HCT116 (cell line): ENCODE measurements around the gene RABL6. TPM values are rescaled to one million over a fixed set of nuclear protein-coding genes. Genes with fewer than 3 reads are reported as not detected.
"Not testable (repeated sequence)": the region's sequence is repeated elsewhere in the genome, so short reads cannot be mapped to it uniquely, and the experiment has no call there.

Source experiments
- ATAC-seq: fragments of 200-7000 bp; cut with Tn5 transposase; 2 replicates; pipeline ENCODE4 v1.9.1; 2020; ENCODE audit warnings: mild to moderate bottlenecking, moderate library complexity
- BruUV-seq: library from RNA; stranded (reverse); fragments of 400-500 nt; replicated peaks from 2 replicates; lab custom pipeline; 2021; lab: Mats Ljungman, UMichigan
- CTCF ChIA-PET: fragments of 300-600 bp; sonication (Branson Sonifier 250); formaldehyde crosslinking; loops from one replicate; lab custom pipeline; 2021; ENCODE audit warnings: antibody characterized with exemption; lab: Charles Lee
- POLR2A ChIA-PET: fragments of 300-600, 350-600 bp; sonication (Branson Sonifier 250); formaldehyde crosslinking; loops from one replicate; lab custom pipeline; 2021; ENCODE audit warnings: antibody characterized with exemption; lab: Charles Lee
- RAD21 ChIA-PET, 2 experiments: fragments of 300-600 bp; sonication (Branson Sonifier 250); formaldehyde crosslinking; loops; one replicate each; lab custom pipeline; 2023; ENCODE audit warnings: low total read pairs in 2 of 2; ENCODE audit not compliant: uncharacterized antibody in 2 of 2, unreplicated experiment in 2 of 2, low non-redundant PET in 1 of 2; lab: Charles Lee
- DNase-seq: peaks from one replicate; pipeline ENCODE4 v3.0.0-alpha.2; 2010; ENCODE audit warnings: low read depth, low spot score
- H2AFZ ChIP-seq: fragments of 200-600 bp; shearing (Covaris generic), sonication (generic); 2 replicates; pipeline ENCODE4 v1.6.1; 2017; ENCODE audit warnings: low read depth, mixed run types, mixed read lengths, antibody characterized with exemption, low read length; ENCODE audit not compliant: poor library complexity, severe bottlenecking
- H3K27ac ChIP-seq: 2 replicates; pipeline ENCODE4 v1.5.1; 2012; ENCODE audit warnings: low read depth, low read length
- H3K27me3 ChIP-seq: fragments of 200-600 bp; sonication (generic); 2 replicates; pipeline ENCODE4 v1.6.1; 2016; ENCODE audit warnings: mixed run types, low read length, mixed read lengths; ENCODE audit not compliant: insufficient read depth
- H3K36me3 ChIP-seq, 2 experiments: fragments of 200-500 bp in 1 of 2; fragments of 200-600 bp in 1 of 2; sonication (Bioruptor generic) in 1 of 2; sonication (generic) in 1 of 2; 2 replicates each; pipeline versions ENCODE4 v1.5.1 to v1.6.1; 2014 to 2016; ENCODE audit warnings: low read length in 2 of 2, inconsistent platforms in 1 of 2, mixed read lengths in 1 of 2, mixed run types in 1 of 2; ENCODE audit not compliant: insufficient read depth in 2 of 2, control insufficient read depth in 1 of 2
- H3K4me1 ChIP-seq, 2 experiments: fragments of 200-600 bp in 1 of 2; sonication (generic) in 1 of 2; 2 replicates each; pipeline versions ENCODE4 v1.5.1 to v1.6.1; 2012 to 2017; ENCODE audit warnings: low read length in 2 of 2, inconsistent platforms in 1 of 2, mild to moderate bottlenecking in 1 of 2, mixed read lengths in 1 of 2, mixed run types in 1 of 2, moderate library complexity in 1 of 2; ENCODE audit not compliant: insufficient read depth in 2 of 2, control insufficient read depth in 1 of 2
- H3K4me2 ChIP-seq: fragments of 200-600 bp; sonication (generic); 2 replicates; pipeline ENCODE4 v1.6.1; 2017; ENCODE audit warnings: mixed run types, low read length, mixed read lengths
- H3K4me3 ChIP-seq, 2 experiments: fragments of 200-600 bp in 1 of 2; sonication (generic) in 1 of 2; replicated peaks in 1 of 2; 2 replicates each; pipeline ENCODE4 v1.5.1; 2011 to 2016; ENCODE audit warnings: low read length in 2 of 2, control low read depth in 1 of 2, low read depth in 1 of 2, mild to moderate bottlenecking in 1 of 2, mixed read lengths in 1 of 2, mixed run types in 1 of 2
- H3K79me2 ChIP-seq: fragments of 200-600 bp; sonication (generic); 2 replicates; pipeline ENCODE4 v1.6.1; 2017; ENCODE audit warnings: mild to moderate bottlenecking, mixed run types, low read length, moderate library complexity, mixed read lengths; ENCODE audit not compliant: insufficient read depth
- H3K9ac ChIP-seq: fragments of 200-600 bp; sonication (generic); 2 replicates; pipeline ENCODE4 v1.6.1; 2016; ENCODE audit warnings: low read length, mixed read lengths
- H3K9me2 ChIP-seq: fragments of 200-600 bp; sonication (generic), shearing (Covaris generic); 2 replicates; pipeline ENCODE4 v1.6.1; 2017; ENCODE audit warnings: mixed run types, mild to moderate bottlenecking, moderate library complexity; ENCODE audit not compliant: insufficient read depth
- H3K9me3 ChIP-seq, 2 experiments: fragments of 200-500 bp in 1 of 2; fragments of 200-600 bp in 1 of 2; sonication (Bioruptor generic) in 1 of 2; sonication (generic) in 1 of 2; 2 replicates each; pipeline ENCODE4 v1.6.1; 2014 to 2017; ENCODE audit warnings: low read length in 2 of 2, mixed read lengths in 2 of 2, inconsistent platforms in 1 of 2, low read depth in 1 of 2, mild to moderate bottlenecking in 1 of 2, mixed run types in 1 of 2, moderate library complexity in 1 of 2; ENCODE audit not compliant: control insufficient read depth in 1 of 2, insufficient read depth in 1 of 2
- H4K20me1 ChIP-seq: fragments of 200-600 bp; sonication (generic), shearing (Covaris generic); 2 replicates; pipeline ENCODE4 v1.6.1; 2017; ENCODE audit warnings: mixed run types, mild to moderate bottlenecking, moderate library complexity; ENCODE audit not compliant: insufficient read depth
- ATF3 ChIP-seq: IDR thresholded peaks from 2 replicates; pipeline ENCODE4 v1.6.1; 2012
- EGR1 ChIP-seq: IDR thresholded peaks from 2 replicates; pipeline ENCODE4 v1.6.1; 2012; ENCODE audit warnings: low read depth
- ELF1 ChIP-seq: IDR thresholded peaks from 2 replicates; pipeline ENCODE4 v1.6.1; 2012; ENCODE audit warnings: low read depth, borderline replicate concordance
- YY1 ChIP-seq: IDR thresholded peaks from 2 replicates; pipeline ENCODE4 v1.6.1; 2011; ENCODE audit warnings: low read length, low read depth, moderate library complexity, mild to moderate bottlenecking; ENCODE audit not compliant: insufficient replicate concordance; ENCODE audit errors: extremely low read depth
- ZBTB33 ChIP-seq: IDR thresholded peaks from 2 replicates; pipeline ENCODE4 v1.6.1; 2011; ENCODE audit warnings: mild to moderate bottlenecking, low read length, moderate library complexity; ENCODE audit not compliant: insufficient replicate concordance; ENCODE audit errors: extremely low read depth
- ZFX ChIP-seq: fragments of 450-650 bp; IDR thresholded peaks from 2 replicates; pipeline ENCODE4 v1.6.1; 2017
- intact Hi-C: fragments of 100-400 bp; cut with micrococcal nuclease; formaldehyde crosslinking; loops from 2 replicates; pipeline ENCODE4 v1.10.0; 2022
- total RNA-seq: library from RNA; stranded (reverse); gene quantifications from one replicate; pipeline ENCODE4 v1.2.1, GENCODE V29; 2021; ENCODE audit not compliant: unreplicated experiment

RABL6 gene
- total RNA-seq, 1 experiment from 2014 or later: 98.6 TPM

- TF ChIP-seq ZBTB33 (no peak), ATF3 (no peak), YY1 (no peak), ELF1 (no peak), EGR1 (no peak)
Measured at GRCh38 chr9:136865041-136865767, 57.5 kb downstream of the RABL6 start (continued).

GRCh38 chr9:136865768-136866103 is 58.0 kb downstream of the RABL6 start:
- no TSS peak for BruUV-seq
- ChIA-PET CTCF (no interaction called here), POLR2A (interaction anchor here (0.9 to 1.0 kb wide), 3 partner anchors 17 to 20 kb away, joined by 3 to 4 read pairs (median 4); partner anchors contain the start of gene TRAF2), RAD21 (no interaction called here)
- H3K4me3 ChIP-seq: peak overlapping the region; percentile 77 to 80
- no peaks in the 10 kb centered on the region for H3K9me2 ChIP-seq
- peak overlapping the region; percentile 79 for H3K4me2 ChIP-seq
- H4K20me1 ChIP-seq: no peaks in the 10 kb centered on the region
- peaks cover 23 to 25% of the 10 kb centered on the region in 2 experiments; a peak in 3 of 4 replicates for H3K36me3 ChIP-seq
- DNase-seq: no peak
- ATAC-seq: peak; percentile 43
- intact Hi-C loops: no loop called here
- peak overlapping the region; percentile 84 for H3K9ac ChIP-seq
- H3K4me1 ChIP-seq: peaks cover 4 to 13% of the 10 kb centered on the region in 2 experiments; a peak in 3 of 4 replicates
- no peak overlapping the region for H2AFZ ChIP-seq
- TF ChIP-seq ZFX: no peak
- peak overlapping the region; percentile 84 for H3K27ac ChIP-seq
- H3K79me2 ChIP-seq: peaks cover 31% of the 10 kb centered on the region
- H3K27me3 ChIP-seq: no peaks in the 10 kb centered on the region
- H3K9me3 ChIP-seq: no peaks in the 10 kb centered on the region; a peak in 1 of 4 replicates

GRCh38 chr9:136866898-136867421 is 59.2 kb downstream of the RABL6 start:
- H4K20me1 ChIP-seq, H3K9me3 ChIP-seq, H2AFZ ChIP-seq, ATAC-seq, POLR2A ChIA-PET, H3K27me3 ChIP-seq, CTCF ChIA-PET, RAD21 ChIA-PET, H3K9me2 ChIP-seq, intact Hi-C loops, DNase-seq, BruUV-seq: not testable (repeated sequence)
- Histone ChIP-seq H3K4me3 (peak overlapping the region; percentile 49 to 80), H3K36me3 (peaks cover 19 to 24% of the 10 kb centered on the region in 2 experiments; a peak in 3 of 4 replicates), H3K4me1 (peaks cover 4 to 13% of the 10 kb centered on the region in 2 experiments; a peak in 3 of 4 replicates), H3K4me2 (peak overlapping the region; percentile 79), H3K9ac (peak overlapping the region; percentile 43; the same call in 1 of the 2 replicates), H3K27ac (peak overlapping the region; percentile 84; the same call in 1 of the 2 replicates), H3K79me2 (peaks cover 31% of the 10 kb centered on the region)
